Measurements from ENCODE around the gene PARP3.
A peak's percentile ranks its signal among the peaks of the same experiment; 100 is the strongest.
"Not testable (repeated sequence)": the region's sequence is repeated elsewhere in the genome, so short reads cannot be mapped to it uniquely, and the experiment has no call there.

The PARP3 gene

DNA sequence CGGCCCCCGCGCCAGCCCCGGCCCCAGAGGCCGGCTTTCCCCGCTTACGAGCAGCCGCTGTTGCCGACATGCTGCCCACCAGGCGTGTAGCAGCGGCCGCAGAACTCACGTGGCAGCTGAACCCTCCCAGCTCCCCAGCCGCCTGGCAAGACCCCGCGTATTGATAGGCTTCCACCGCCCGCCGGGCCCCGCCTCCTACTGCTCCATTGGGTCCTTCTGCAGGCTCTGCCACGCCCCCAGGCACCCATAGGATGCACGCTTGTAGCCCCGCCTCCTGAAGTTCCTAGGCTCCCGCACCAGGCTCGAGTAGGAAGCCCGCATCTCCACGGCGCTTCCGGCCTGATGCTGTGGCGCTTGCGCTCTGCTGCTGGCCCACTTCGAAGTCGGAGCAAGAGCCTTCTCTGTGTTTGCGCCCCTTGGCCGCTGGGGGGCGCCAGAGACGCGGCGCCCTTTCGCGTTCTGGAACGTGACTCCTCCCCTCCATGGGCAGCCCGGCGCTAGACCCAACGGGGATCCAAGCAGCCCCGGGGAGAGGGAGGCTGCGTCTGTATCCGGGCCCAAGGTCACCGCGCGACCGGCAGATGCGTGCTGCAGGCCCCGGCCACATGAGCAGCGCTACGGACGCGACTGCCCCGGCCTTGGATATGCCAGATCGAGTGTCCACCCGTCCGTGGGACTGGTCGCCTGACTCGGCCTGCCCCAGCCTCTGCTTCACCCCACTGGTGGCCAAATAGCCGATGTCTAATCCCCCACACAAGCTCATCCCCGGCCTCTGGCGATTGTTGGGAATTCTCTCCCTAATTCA, at the start of gene PARP3, which contains the start of gene RRP9:
Gene PARP3, plus strand, starts transcription at position 566 of the 805 bp plus-strand sequence. CDS start 993 bp downstream, outside the sequence.
Gene RRP9, minus strand, starts transcription at position 107 of the 805 bp plus-strand sequence. Its CDS starts 37 bp downstream, at position 70.
- DNase-seq = peak; percentile 99

DNA sequence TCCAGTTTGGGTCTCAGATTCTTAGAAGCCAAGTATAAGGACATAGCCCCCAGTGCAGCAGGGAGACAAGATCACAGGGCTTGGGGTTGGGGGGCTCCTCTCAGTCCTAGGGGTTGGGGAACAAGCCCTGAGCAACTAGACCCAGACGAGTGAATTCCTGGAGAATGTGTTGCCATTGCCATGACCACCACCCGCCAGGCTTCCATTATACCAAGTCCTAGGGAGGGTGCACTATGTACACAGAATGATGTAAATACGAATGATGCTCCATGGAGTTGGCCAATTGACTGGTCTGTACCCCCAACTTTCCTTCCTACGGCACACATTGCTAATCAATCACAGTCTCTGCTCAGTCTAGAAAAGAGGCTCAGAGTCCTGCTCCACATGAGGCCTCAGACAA, 47.8 kb upstream of the PARP3 start:
- no peak for DNase-seq

GRCh38 chr3:51894939-51895338, 47.2 kb upstream of the PARP3 start:
- no peak for DNase-seq

DNA sequence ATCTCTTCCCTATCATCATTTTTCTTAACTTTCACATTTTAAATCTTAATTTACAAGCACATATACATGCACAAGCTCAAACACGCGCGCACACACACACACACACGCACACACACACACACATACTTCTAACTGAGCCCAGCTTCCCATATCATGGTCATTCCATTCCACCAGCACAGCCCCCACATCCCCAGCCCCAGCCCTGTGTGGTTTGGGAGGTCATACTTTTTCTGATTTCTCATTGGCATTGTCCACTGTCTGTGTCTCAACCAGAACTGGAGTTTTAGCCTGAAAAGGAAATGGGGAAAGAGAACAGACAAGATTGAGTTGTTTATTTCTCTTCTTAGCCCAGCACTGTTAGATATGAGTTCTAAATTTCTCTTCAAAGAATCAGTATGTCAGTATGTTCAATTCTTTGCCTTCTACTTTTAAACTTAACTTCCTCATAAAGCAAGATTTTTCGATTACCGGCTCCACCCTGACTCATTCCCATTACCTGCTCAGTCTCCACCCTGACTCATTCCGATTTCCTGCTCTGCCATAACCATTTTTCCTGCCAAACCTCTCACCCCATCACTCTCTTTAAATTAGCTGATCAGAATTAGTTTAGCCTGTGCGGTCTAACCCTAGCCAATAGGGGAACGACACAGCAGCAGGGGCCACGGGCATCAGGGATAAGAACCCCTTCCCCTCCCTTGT, 45.4 kb upstream of the PARP3 start:
- no peak for DNase-seq

DNA sequence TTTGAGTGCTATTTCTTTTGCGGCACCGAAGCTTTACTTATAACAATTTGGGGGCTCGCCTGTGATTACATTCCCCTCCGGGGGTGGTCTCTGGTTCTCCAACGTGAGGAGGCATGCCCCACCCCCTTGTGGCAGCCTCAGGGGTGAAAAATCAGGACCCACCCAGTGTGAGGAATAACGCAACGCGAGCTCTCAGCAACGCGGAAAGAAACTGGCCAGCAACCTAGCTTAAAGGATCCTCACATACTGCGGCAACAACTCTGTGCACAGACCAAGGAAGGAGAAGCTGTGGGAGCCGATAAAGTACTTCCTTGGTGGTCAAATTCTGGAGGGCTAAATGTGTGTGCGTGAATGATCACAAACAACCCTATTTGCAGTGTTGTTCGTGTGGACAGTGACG, 44.8 kb upstream of the PARP3 start:
- no peak for DNase-seq

- not testable (repeated sequence) for DNase-seq
Measured at GRCh38 chr3:51900043-51900442, 42.1 kb upstream of the PARP3 start.

- not testable (repeated sequence) for DNase-seq
Measured at GRCh38 chr3:51902361-51902760, 39.8 kb upstream of the PARP3 start.

- no peak for DNase-seq
Measured at GRCh38 chr3:51904034-51904823, 37.9 kb upstream of the PARP3 start.

- no peak for DNase-seq
Measured at GRCh38 chr3:51908026-51908425, 34.1 kb upstream of the PARP3 start.

- DNase-seq = no peak
Measured at GRCh38 chr3:51916418-51916817, 25.7 kb upstream of the PARP3 start.

- DNase-seq = no peak
Measured at GRCh38 chr3:51921081-51921578, 21.0 kb upstream of the PARP3 start.

GRCh38 chr3:51927061-51927977, 14.8 kb upstream of the PARP3 start:
- no peak for DNase-seq

GRCh38 chr3:51928438-51928837, 13.7 kb upstream of the PARP3 start:
- no peak for DNase-seq

DNA sequence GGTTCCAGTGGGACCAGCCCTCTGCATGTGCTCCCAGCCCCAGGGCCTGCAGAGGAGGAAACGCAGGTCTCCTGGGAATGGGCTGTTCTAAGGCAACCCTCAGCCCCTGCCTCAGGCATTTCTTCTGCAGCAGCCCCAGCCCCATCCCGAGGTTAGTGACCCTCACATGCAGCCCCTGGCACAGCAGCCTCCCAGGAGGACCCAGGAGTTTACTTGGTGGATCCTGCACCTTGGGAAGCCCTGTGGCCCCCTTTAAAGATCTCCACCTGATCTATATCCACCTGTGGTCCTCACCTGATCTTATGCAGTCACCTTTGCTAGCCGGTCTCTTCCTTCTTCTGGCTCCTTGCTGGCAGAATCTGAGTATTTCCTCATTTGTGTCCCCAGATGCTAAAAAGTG, 13.2 kb upstream of the PARP3 start:
- not testable (repeated sequence) for DNase-seq

- DNase-seq = no peak
Measured at GRCh38 chr3:51929420-51930003, 12.7 kb upstream of the PARP3 start.

DNA sequence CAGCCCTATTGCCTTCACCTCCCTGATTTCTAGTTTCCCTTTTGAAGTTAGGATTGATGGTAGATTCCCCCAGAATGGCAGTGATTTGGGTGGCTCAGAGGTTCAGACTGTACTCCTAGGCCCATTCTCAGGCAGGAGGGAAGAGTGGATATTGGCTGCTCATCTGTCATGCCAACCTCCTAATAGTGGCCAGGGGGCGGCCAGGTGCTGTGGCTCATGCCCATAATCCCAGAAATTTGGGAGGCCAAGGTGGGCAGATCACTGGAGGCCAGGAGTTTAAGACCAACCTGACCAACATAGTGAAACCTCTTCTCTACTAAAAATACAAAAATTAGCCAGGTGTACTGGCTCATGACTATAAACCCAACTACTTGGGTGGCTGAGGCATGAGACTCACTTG, 11.7 kb upstream of the PARP3 start:
- no peak for DNase-seq

DNA sequence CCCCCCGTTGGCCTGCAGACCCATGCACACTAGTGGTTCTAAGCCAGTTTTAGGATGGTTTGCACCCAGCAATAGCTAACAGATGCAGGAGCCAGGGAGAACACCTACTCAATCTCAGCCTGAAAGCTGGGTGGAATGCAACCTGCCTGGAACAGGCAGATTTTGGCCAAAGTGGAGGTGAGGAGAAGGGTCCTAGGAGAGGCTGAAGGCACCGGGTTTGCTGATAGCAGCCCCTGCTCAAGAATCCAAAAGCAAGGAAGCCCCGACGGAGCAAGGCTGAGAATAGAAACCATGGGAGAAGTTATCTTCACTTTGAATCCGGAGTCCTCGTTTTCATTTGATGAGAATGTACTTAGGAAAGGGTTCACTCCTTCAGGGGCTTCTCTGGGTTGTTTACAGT, 10.4 kb upstream of the PARP3 start:
- DNase-seq = no peak

DNA sequence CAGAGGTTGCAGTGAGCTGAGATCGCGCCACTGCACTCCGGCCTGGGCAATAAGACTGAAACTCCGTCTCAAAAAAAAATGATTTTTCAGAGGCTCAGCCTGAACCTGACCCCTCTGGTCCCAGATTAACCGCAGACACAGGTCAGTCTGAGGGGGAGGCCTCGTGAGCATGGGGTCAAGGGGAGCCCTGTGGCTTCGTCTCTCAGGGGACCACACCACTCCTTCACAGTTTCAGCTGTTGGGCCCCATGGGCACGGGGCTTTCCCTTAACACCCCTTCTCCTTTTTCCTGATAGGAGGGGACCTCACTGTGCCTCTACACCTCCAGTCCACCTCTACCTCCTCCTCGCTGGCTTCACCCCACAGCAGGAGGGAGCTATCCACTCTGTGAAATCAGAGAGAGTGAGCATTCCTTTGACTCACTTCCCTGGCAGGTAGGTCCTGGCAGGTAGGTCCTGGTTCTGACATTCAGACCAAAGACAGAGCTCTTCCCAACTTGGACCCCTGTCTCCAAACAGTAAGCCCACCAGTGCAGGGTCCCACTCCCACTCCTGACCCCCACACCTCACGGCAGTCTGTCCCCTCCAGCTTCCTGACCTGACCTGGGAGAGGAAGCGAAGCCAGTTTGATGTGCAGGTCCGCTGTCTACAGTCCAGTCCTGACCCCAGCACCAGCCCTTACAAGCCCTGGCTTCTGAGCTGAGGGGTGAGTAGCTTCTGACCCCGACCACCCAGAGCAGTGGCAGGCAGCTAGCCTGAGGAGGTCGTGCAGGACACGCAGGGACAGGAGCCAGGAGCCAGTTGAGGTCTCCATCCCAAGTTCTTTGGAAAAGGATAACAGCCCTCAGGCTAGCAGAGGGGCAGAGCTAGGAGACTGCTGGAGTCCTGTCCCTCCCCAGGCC, 9.4 kb upstream of the PARP3 start:
- no peak for DNase-seq

DNA sequence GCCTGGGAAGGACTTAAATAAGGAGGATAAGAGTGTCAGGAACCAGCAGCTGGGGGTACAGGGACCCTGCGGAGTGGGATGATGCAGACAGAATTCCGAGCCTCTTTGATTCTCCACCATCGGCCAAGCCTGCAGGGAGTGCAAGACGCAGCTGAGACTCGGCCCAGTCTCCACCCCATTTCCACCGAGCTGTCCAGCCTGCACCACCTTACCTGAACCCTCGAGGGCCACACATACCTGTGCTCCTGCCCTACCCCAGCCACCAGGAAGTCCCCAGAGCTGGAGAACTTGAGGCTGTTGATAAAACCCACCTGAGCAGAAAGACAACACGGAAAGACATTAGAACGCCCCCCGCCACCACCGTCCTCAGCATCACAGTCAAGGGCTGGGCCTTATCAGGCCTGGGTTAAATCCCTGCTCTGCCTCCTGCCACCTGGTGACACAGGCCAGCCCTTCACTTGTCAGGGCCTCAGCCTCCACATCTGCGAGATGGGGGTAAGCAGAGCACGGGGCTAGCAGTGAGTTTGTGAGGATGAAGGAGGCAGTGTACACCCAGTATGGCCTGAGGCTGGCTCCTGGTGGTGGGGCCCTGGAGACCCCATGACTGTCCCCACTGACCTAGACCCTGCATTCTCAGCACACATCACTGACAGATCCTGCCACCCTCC, 8.6 kb upstream of the PARP3 start:
- no peak for DNase-seq

All from activated CD8-positive, alpha-beta memory T cell treated with anti-CD3 and anti-CD28 coated beads, Interleukin-2, amount 50 U/mL, for 4 hours (primary cell).